DND-41 (cell line): ENCODE results near the gene CCDC198.

ENCODE experiments used
- ATAC-seq: fragments of 200-7000 bp; cut with Tn5 transposase; 3 replicates; pipeline ENCODE4 v1.9.1; 2021; ENCODE audit warnings: low read depth; ENCODE audit not compliant: insufficient read depth
- DNase-seq: peaks from one replicate; pipeline ENCODE4 v3.0.0-alpha.2; 2020
- H2AFZ ChIP-seq: 2 replicates; pipeline ENCODE4 v1.6.0; 2012; ENCODE audit warnings: low read depth, low read length
- H3K27ac ChIP-seq: 2 replicates; pipeline ENCODE4 v1.5.1; 2012; ENCODE audit warnings: low read length, inconsistent platforms
- H3K27me3 ChIP-seq: fragments of 200-600 bp; sonication (generic); 2 replicates; pipeline ENCODE4 v1.6.0; 2012; ENCODE audit warnings: low read length, mild to moderate bottlenecking, inconsistent platforms; ENCODE audit not compliant: insufficient read depth, poor library complexity
- H3K36me3 ChIP-seq: 2 replicates; pipeline ENCODE4 v1.5.1; 2012; ENCODE audit warnings: low read length, inconsistent platforms; ENCODE audit not compliant: insufficient read depth
- H3K4me1 ChIP-seq: 2 replicates; pipeline ENCODE4 v1.5.1; 2012; ENCODE audit warnings: mild to moderate bottlenecking, low read length; ENCODE audit not compliant: insufficient read depth
- H3K4me2 ChIP-seq: 2 replicates; pipeline ENCODE4 v1.6.0; 2012; ENCODE audit warnings: mild to moderate bottlenecking, moderate library complexity, low read length, inconsistent platforms; ENCODE audit not compliant: insufficient read depth
- H3K4me3 ChIP-seq, 2 experiments: fragments of 200-600 bp in 1 of 2; shearing (Covaris generic) in 1 of 2; 2 replicates each; pipeline ENCODE4 v1.5.1; 2012 to 2016; ENCODE audit warnings: inconsistent platforms in 2 of 2, low read length in 2 of 2, mild to moderate bottlenecking in 2 of 2, low read depth in 1 of 2, moderate library complexity in 1 of 2
- H3K79me2 ChIP-seq: 2 replicates; pipeline ENCODE4 v1.6.0; 2012; ENCODE audit warnings: low read length, inconsistent platforms; ENCODE audit not compliant: insufficient read depth
- H3K9ac ChIP-seq: 2 replicates; pipeline ENCODE4 v1.6.0; 2012; ENCODE audit warnings: low read depth, mild to moderate bottlenecking, inconsistent platforms, low read length, moderate library complexity
- H3K9me3 ChIP-seq: 2 replicates; pipeline ENCODE4 v1.5.1; 2012; ENCODE audit warnings: low read length, moderate library complexity, mild to moderate bottlenecking, inconsistent platforms; ENCODE audit not compliant: insufficient read depth, severe bottlenecking
- H4K20me1 ChIP-seq: 2 replicates; pipeline ENCODE4 v1.6.0; 2012; ENCODE audit warnings: low read length; ENCODE audit not compliant: insufficient read depth
- CTCF ChIP-seq: IDR thresholded peaks from 2 replicates; pipeline ENCODE4 v1.5.1; 2012; ENCODE audit warnings: borderline replicate concordance, low read length, moderate library complexity, mild to moderate bottlenecking; ENCODE audit not compliant: poor library complexity, severe bottlenecking; ENCODE audit errors: extremely low read depth
- EZH2 ChIP-seq: IDR thresholded peaks from 3 replicates; pipeline ENCODE4 v1.6.1; 2012; ENCODE audit warnings: borderline replicate concordance, low read depth, mild to moderate bottlenecking, moderate library complexity, low read length, inconsistent platforms; ENCODE audit not compliant: severe bottlenecking

Gene CCDC198

GRCh38 chr14:57464008-57464730, 29.5 kb downstream of the CCDC198 start:
- H3K27me3 ChIP-seq: no peaks in the 10 kb centered on the region
- H3K4me1 ChIP-seq: no peaks in the 10 kb centered on the region
- H3K4me2 ChIP-seq: no peak overlapping the region
- ATAC-seq (no peak), DNase-seq (no peak)
- no peaks in the 10 kb centered on the region for H3K36me3 ChIP-seq
- no peaks in the 10 kb centered on the region for H3K79me2 ChIP-seq
- no peaks in the 10 kb centered on the region for H3K9me3 ChIP-seq
- H4K20me1 ChIP-seq: no peaks in the 10 kb centered on the region
- no peak overlapping the region for H2AFZ ChIP-seq
- H3K27ac ChIP-seq: no peak overlapping the region
- H3K4me3 ChIP-seq: no peak overlapping the region
- TF ChIP-seq EZH2: no peak
- no peak for TF ChIP-seq CTCF
- no peak overlapping the region for H3K9ac ChIP-seq

DNA sequence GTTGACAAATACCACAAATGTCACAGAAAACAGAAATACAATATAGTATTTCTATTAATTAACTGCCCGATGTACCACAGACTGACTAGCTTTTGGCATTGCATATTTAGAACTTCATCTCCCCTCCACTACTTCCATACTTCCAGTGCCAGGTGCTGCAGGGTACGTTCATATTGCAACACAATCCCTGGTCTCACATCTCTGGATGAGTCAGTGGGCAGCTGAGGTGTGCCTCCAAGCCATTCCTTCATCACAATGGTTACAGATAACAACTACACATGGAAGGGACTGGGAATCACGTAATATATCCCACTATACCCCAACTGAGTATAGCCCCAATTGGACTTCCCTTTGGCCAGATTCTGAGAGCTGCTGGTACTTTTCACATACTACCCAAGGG, 31.1 kb downstream of the CCDC198 start:
- Histone ChIP-seq H3K4me2 (no peak overlapping the region), H3K4me3 (no peak overlapping the region), H3K4me1 (no peaks in the 10 kb centered on the region), H3K9me3 (no peaks in the 10 kb centered on the region), H3K79me2 (no peaks in the 10 kb centered on the region), H3K27me3 (no peaks in the 10 kb centered on the region), H3K36me3 (no peaks in the 10 kb centered on the region), H2AFZ (no peak overlapping the region), H4K20me1 (no peaks in the 10 kb centered on the region), H3K9ac (no peak overlapping the region), H3K27ac (no peak overlapping the region)
- TF ChIP-seq EZH2 (no peak), CTCF (no peak)
- no peak for DNase-seq
- no peak for ATAC-seq

DNA sequence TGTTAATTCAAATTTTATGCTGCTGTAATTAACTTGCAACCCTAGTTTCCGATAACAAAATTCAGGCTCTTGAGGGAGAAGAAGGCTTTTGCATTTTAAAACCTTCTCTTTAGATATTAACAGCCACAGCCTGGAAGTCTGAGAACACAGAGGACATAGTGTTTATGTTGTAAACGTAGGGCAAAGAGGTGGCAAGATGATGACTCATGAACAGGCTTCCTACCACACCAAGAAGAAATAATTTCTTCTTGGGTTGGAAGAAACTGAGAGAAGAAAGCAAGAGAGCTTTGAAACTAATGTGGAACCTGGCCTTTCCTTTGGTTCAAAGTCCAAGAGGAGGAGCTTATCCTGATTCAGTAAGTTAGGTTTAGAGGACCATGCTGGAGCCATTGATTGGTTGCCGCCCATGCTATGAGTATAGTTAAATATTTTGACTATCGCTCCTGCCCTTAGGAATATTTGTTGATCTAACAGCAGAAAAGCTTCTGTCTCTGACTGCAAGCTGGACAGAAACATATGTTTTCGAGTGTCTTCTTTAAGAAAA, 31.8 kb downstream of the CCDC198 start:
- Histone ChIP-seq H3K27me3 (peaks cover 3% of the 10 kb centered on the region), H4K20me1 (no peaks in the 10 kb centered on the region), H3K79me2 (no peaks in the 10 kb centered on the region), H3K4me2 (no peak overlapping the region), H3K9ac (no peak overlapping the region), H3K4me1 (no peaks in the 10 kb centered on the region), H3K27ac (no peak overlapping the region), H2AFZ (no peak overlapping the region), H3K36me3 (no peaks in the 10 kb centered on the region), H3K4me3 (no peak overlapping the region), H3K9me3 (no peaks in the 10 kb centered on the region)
- DNase-seq (no peak), ATAC-seq (no peak)
- TF ChIP-seq CTCF (no peak), EZH2 (no peak)

DNA sequence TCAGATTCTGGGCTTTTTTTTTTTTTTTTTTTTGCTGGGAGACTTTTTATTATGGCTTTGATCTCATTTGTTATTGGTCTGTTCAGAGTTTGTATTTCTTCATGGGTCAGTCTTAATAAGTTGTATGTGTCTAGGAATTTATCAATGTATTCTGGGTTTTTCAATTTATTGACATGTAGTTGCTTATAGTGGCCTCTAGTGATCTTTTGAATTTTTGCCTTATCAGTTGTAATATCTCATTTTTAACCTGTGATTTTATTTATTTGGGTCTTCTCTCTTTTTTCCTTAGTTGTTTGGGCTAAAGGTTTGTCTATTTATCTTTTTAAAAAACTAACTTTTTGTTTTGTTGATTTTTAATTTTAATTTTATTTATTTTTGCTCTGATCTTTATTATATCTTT, 57.7 kb downstream of the CCDC198 start:
- H3K4me2 ChIP-seq: no peak overlapping the region
- no peak overlapping the region for H3K9ac ChIP-seq
- ATAC-seq (no peak), DNase-seq (no peak)
- H3K9me3 ChIP-seq: no peaks in the 10 kb centered on the region
- H3K4me3 ChIP-seq: no peak overlapping the region
- no peaks in the 10 kb centered on the region for H3K4me1 ChIP-seq
- no peaks in the 10 kb centered on the region for H3K27me3 ChIP-seq
- no peak overlapping the region for H3K27ac ChIP-seq
- TF ChIP-seq CTCF: no peak
- TF ChIP-seq EZH2: no peak
- H2AFZ ChIP-seq: no peak overlapping the region
- H3K79me2 ChIP-seq: no peaks in the 10 kb centered on the region
- H4K20me1 ChIP-seq: no peaks in the 10 kb centered on the region
- no peaks in the 10 kb centered on the region for H3K36me3 ChIP-seq
